ENCODE measurements around the gene DOK6.
"Not testable (repeated sequence)": the region's sequence is repeated elsewhere in the genome, so short reads cannot be mapped to it uniquely, and the experiment has no call there.

DOK6 gene

GRCh38 chr18:69871363-69871762 is 470.7 kb downstream of the DOK6 start:
- no peak for DNase-seq (ENCODE audit: low read depth)

DNA sequence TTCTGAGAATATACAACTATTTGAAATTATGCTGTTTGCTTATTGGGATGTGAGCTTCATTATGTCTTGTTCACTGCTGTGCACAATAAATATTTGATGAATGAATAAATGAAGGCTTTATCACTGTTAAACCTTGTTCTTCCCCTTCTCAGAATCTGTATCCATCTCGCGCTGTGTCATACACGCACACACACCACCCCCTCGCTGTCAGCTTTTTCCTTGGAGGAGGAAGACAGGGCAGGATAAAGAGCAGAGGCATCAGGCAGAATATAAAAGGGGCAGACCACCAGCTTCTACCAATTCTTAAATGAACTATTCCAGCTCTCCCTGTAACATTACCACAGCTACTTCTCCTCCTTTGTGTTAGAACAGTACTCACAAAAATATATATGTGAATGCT is 472.0 kb downstream of the DOK6 start:
- DNase-seq (ENCODE audit: low read depth): no peak

DNA sequence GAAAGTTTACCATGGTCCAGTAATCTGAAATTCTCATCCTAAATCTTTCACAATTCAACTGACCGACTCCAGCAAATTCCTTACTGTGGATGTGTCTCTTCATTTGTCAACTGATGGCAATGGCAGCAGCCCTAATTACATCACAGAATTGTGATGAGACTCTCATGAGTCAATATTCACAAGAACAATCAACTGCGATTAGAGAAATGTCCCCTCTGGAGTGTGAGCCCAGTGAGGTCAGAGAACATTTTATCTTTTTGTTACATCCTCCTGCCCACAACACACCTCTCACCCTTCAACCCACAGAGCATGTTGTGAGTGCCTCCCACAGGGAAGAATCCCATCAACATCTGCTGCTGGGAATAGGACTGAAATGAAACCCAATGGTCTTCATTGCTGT is 473.4 kb downstream of the DOK6 start:
- DNase-seq (ENCODE audit: low read depth): no peak

DNA sequence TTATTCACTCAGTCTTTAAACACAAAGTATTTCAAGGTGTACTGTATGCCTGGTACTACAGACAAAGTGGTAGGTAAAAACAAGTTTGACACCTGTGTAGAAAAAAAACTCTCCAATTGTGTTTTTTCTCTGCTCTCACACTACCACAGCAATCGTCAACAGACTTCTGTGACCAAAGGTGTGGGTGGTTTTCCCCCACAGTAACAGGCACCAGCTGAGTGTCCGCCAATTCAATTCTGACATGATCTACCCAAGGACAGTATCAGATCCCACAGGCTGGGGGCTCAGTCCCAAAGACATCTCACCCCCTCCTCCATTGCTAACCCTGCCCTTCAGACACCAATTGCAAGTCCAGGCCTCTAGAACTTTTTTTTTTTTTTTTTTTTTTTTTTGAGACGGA is 475.8 kb downstream of the DOK6 start:
- DNase-seq (ENCODE audit: low read depth): no peak

DNA sequence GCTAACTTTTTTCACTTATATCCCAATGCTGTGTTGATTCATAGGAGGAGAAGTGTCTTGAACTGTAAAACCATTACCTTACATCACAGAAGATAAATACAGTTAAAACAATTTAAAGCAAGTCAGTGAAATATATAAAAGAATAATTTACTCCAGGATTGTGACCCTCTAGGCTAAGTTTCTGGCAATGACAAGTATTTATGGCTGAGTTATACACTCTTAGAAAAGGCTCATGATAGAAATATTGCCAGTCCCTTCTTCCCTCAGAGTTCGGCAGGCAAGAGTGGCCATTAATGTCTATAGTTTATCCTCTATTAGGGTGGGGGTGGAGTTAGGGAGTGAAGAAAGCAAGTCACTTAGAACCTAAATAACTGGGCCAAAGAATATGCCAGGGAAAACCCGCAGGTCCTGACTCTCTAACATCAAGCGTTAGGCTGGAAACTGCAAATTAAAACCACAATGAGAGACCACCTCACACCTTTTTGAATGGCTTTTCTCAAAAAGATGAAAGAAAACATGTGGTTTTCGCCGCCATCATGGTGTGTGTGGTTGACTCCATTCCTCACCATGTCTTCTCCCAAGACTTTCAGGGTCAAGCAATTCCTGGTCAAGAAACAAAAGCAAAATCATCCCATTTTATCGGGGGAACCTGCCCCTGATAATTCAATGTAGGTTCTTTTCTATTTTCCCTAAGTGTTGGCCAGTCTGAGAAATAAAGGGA is 477.7 kb downstream of the DOK6 start:
- no peak for DNase-seq (ENCODE audit: low read depth)

DNA sequence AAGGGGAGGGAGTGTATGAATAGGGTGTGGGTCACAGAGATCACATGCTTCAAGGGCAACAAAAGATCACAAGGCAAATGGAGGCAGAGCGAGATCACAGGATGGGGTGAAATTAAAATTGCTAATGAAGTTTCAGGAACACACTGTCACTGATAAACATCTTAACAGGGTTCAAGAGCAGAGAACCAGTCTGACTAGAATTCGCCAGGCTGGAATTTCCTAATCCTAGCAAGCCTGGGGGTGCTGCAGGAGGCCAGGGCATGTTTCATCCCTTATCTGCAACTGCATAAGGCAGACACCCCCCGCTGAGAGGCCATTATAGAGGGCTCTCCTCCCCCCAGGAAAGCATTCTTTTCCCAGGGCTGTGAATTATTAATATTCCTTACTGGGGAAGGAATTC is 478.4 kb downstream of the DOK6 start:
- not testable (repeated sequence) for DNase-seq (ENCODE audit: low read depth)

DNA sequence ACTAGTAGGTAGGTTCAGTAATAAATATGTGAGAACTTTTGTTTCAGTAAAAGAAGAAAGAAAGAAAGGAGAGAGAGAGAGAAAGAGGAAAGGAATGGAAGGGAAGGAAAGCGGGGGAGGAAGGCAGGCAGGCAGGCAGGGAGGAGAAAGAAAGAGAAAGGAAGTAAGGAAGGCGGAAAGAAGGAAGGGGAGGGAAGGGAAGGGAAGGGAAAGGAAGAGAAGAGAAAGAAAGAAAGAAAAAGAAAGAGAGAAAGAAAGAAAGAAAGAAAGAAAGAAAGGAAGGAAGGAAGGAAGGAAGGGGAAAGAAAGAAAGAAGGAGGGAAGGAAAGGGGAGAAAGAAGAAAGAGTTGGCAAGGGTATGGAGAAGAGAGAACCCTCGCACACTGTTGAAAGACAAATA is 479.4 kb downstream of the DOK6 start:
- no peak for DNase-seq (ENCODE audit: low read depth)

DNA sequence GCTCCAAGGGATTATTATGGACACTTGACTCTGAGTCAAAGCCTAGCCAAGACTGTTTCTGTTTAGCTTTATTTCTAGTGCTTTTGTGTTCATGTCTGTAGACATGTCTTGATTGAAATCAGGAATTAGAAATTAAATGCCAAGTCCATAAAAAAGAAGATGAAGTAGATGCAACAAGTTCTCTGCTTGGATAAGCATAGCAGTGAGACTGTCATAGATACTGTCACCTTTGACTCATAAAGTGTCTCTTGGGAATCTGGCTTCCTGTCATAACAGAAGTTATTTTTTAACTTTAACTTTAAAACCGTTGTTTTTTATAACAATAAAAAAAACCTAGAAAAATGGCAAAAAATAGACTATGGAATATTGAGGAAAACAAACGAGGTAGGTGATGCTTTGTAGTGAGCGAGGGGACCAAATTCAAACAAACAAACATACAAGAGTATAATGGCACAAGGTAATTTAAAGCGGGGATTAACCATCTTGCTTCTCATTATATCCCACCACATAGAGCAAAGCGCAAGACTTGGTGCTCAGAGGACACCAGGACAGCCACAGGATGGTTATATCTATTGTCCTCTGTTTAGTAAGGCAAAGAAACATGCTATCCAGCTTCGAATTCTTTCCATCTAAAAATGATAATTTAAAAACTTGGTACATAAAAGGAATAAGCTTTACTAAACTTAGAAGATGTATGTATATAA is 482.4 kb downstream of the DOK6 start:
- no peak for DNase-seq (ENCODE audit: low read depth)

DNA sequence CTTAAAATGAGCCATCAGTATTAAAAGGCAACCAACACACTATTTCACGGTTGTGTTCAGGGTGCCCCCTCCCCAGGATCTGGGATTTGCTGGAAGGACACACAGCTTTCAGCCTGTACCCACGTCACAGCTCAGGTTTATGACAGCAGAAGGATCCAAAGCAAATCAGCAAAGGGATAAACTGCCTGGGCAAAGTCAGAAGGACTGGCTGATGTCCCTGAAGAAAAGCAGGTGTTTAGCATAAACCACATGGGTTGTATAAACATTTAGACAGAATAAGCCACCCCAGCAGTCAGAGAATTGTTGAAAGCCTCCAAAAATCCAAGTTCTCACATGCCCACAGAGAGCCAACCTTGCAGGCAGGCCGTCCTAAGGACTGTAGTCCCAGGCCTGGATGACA is 483.1 kb downstream of the DOK6 start:
- no peak for DNase-seq (ENCODE audit: low read depth)

DNA sequence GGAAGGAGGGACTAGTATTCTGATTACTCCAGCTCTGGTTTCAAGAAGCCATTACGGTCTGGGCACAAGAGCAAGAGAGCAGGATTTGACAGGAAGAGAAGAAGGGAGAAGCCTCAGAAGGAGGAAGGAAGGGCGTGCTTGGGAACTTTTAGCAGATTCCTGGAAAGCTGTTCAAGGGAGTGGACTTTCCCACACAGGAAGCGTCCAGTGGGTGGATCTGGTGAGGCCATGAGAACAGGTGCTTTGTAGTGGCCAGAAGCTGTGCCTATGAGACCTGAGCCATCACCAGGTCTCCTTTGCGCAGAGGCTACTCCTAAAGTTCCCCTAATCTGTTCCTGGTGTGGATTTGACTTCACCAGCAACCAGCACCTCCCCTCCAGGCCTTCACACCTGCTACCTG is 484.7 kb downstream of the DOK6 start:
- no peak for DNase-seq (ENCODE audit: low read depth)

DNA sequence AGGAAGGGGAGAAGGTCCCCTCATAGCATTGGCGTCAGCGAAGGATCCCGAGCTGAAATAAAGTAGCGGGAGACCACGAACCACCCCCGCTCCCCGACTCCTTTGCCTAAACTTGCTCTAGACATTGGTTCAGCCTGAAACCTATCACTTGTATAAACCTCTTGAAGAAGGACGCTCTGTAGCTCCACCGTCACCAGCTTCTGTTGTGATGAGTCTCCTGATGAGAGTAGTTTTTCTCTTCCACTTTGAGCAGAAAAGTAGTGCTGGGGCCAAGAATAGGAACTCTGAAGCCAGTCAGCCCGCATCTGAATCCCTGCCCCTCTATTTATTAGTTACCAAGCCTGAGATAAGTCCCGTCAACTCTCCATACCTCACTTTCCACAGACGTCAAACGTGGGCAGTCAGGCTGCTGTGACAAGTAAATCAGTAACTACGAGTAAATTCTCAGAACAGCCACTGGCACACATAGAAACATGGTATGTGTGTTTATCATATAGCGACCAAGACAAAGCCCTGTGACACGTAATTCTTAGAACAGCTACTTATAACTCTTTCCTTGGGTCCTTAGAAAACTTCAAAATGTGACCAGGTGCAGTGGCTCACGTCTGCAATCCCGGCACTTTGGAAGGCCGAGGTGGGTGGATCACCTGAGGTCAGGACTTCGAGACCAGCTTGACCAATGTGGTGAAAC is 485.3 kb downstream of the DOK6 start:
- no peak for DNase-seq (ENCODE audit: low read depth)

GRCh38 chr18:69887256-69887655 is 486.6 kb downstream of the DOK6 start:
- DNase-seq (ENCODE audit: low read depth): no peak

- DNase-seq (ENCODE audit: low read depth): no peak
Measured at GRCh38 chr18:69889009-69889408, 488.3 kb downstream of the DOK6 start.

- DNase-seq (ENCODE audit: low read depth): no peak
Measured at GRCh38 chr18:69890558-69890957, 489.9 kb downstream of the DOK6 start.

- no peak for DNase-seq (ENCODE audit: low read depth)
Measured at GRCh38 chr18:69894467-69894866, 493.8 kb downstream of the DOK6 start.

DNA sequence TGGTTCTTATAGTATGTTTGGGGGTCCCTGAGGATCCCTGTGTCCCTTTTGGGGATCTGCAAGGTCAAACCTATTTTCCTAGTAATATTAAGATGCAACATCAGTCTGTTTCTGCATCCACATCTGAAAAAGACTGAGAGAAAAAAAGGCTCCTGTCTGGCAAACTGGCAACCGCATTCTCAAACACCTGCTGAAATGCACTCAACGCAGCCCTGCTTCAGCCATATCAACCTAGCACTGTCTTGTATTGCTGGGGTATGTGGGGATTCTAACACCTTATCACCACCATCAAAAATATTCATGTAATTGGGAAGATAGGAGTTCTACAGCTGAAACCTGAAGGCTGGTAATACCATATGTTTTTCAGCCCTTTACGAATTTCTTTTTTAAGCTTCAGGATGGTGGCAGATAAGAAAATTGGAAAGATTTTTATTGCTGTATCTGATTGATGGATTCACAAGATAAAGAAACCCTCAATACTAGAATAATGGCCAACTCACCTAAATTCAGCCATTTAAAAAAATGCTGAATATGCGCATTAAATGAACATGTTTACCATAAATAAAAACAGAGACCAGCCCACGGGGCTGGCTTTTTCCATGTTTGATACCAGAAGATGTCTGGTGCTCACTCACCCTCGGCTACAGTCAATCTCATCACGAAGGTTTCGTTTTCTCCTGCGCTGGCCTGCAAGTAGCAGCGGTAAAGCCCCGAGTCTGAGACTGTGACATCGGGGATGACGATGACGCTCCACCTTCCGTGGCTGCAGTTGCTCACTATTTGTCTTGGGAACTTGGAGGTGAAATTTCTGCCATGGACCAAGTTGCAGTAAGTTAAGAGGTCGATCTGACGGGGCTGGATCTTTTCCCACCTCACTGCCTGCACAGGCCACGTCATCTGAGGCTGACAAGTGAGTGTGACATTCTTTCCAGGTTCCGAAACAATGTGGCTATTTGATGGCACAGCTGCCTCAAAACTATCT is 494.7 kb downstream of the DOK6 start:
- no peak for DNase-seq (ENCODE audit: low read depth)

GRCh38 chr18:69897397-69898108 is 496.9 kb downstream of the DOK6 start:
- no peak for DNase-seq (ENCODE audit: low read depth)

DNA sequence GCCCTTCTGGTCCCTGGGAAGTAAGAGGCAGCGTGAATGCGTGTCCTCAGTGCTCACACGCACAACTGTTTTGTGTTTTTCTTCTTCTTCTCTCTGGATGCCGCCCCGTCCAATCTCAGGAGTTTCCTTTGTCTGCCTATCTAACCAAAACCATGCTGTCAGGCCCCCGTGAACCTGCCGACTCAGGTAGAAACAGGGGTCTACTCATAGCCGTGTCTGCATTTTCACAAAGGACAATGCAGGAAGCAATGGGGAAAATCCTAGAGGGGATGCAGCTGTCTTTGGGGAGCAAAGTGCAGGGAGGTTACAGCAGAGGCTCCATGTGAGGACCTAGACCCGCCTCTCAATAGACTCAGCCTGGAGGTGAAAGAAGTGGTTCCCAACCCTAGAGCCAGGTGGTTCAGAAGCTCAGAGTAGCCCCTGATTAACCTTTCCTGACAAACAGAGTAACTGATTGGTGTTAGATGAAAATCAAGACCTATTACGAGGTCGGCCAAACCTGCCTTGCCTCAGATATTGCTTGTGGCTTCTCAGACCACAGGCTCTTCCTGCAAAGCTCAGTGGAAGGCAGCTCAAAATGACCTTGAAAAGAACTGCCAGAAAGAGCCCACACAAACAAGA is 497.7 kb downstream of the DOK6 start:
- no peak for DNase-seq (ENCODE audit: low read depth)
